ENCODE results near the gene LY6G6C.

Gene LY6G6C

GRCh38 chr6:31693535-31693934, 28.0 kb downstream of the LY6G6C start:
- TF ChIP-seq YY1 (IDR thresholded peaks at IDR 0.05; ENCODE audit: low read depth) (no peak), EGR1 (IDR thresholded peaks at IDR 0.05) (no peak), USF1 (IDR thresholded peaks at IDR 0.05) (no peak), CEBPB (IDR thresholded peaks at IDR 0.05) (no peak)
- TF ChIP-seq, protein P1, sequence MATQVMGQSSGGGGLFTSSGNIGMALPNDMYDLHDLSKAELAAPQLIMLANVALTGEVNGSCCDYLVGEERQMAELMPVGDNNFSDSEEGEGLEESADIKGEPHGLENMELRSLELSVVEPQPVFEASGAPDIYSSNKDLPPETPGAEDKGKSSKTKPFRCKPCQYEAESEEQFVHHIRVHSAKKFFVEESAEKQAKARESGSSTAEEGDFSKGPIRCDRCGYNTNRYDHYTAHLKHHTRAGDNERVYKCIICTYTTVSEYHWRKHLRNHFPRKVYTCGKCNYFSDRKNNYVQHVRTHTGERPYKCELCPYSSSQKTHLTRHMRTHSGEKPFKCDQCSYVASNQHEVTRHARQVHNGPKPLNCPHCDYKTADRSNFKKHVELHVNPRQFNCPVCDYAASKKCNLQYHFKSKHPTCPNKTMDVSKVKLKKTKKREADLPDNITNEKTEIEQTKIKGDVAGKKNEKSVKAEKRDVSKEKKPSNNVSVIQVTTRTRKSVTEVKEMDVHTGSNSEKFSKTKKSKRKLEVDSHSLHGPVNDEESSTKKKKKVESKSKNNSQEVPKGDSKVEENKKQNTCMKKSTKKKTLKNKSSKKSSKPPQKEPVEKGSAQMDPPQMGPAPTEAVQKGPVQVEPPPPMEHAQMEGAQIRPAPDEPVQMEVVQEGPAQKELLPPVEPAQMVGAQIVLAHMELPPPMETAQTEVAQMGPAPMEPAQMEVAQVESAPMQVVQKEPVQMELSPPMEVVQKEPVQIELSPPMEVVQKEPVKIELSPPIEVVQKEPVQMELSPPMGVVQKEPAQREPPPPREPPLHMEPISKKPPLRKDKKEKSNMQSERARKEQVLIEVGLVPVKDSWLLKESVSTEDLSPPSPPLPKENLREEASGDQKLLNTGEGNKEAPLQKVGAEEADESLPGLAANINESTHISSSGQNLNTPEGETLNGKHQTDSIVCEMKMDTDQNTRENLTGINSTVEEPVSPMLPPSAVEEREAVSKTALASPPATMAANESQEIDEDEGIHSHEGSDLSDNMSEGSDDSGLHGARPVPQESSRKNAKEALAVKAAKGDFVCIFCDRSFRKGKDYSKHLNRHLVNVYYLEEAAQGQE (IDR thresholded peaks at IDR 0.05; ENCODE audit: low read depth), result no peak

- TF ChIP-seq EGR1 (IDR thresholded peaks at IDR 0.05) (no peak), FOXM1 (IDR thresholded peaks at IDR 0.05; ENCODE audit: borderline replicate concordance, low read depth) (no peak), CEBPB (IDR thresholded peaks at IDR 0.05) (no peak), TAF1 (IDR thresholded peaks at IDR 0.05; ENCODE audit: low read depth) (no peak), TCF12 (IDR thresholded peaks at IDR 0.05; ENCODE audit: low read depth) (no peak), CREB1 (IDR thresholded peaks at IDR 0.05; ENCODE audit: low read depth) (no peak), YY1 (IDR thresholded peaks at IDR 0.05; ENCODE audit: low read depth) (no peak), RAD21 (IDR thresholded peaks at IDR 0.05; ENCODE audit: low read depth) (no peak), TEAD4 (IDR thresholded peaks at IDR 0.05) (no peak), USF1 (IDR thresholded peaks at IDR 0.05) (no peak), NFIC (IDR thresholded peaks at IDR 0.05) (no peak), ZBTB7A (IDR thresholded peaks at IDR 0.05; ENCODE audit: low read depth) (no peak), EP300 (IDR thresholded peaks at IDR 0.05; ENCODE audit: borderline replicate concordance) (no peak)
- TF ChIP-seq, protein P1 (IDR thresholded peaks at IDR 0.05; ENCODE audit: low read depth), result no peak
- TF ChIP-seq, protein P2, sequence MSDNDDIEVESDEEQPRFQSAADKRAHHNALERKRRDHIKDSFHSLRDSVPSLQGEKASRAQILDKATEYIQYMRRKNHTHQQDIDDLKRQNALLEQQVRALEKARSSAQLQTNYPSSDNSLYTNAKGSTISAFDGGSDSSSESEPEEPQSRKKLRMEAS (IDR thresholded peaks at IDR 0.05), result no peak
Observed at GRCh38 chr6:31692886-31693285, 28.7 kb downstream of the LY6G6C start.

DNA sequence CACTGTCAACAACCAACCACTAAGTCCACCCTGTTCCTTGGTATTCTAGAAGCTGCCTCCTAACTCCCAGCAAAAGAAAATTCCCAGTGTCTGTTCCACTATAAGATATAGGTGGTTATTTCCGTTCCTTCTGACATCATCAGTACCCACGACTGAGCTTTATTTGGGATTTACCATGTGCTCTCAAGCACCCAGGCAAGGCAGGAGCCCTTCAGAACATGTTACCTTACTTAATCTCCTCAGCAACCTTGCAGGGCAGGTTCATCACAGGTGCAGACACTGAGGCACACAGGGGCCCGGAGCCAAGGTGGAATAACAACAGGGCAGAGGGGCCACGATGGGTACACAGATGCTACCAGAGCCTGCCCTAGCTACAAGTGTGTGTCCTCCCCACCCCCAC, 29.2 kb downstream of the LY6G6C start:
- TF ChIP-seq RAD21 (IDR thresholded peaks at IDR 0.05; ENCODE audit: low read depth), result no peak
- TF ChIP-seq CREB1 (IDR thresholded peaks at IDR 0.05; ENCODE audit: low read depth), result no peak

DNA sequence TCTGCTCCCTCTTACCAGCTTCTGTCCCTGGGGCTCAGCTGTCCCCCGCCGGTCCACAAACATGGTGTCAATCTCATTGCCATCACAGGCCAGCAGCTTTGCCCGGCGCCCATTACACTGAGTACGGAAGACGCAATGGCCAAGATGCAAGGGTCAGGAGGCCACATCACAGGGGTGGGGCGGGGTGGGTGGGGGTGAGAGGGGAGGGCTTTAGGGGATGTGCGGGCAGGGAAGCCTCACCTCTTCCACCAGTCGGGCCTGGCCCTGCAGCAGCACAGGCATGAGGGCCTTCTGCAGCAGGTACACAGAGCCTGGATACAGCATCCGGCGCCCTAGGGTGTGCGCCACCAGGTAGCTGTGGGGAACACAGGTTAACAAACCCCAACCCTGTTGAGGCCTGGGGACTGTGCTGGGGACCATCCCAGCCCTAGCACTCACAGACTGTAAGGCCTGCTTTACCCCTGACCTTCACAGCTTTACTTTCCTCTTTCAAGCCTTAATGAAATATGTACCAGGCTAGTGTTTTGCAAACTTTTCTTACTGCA, 29.9 kb downstream of the LY6G6C start:
- TF ChIP-seq TAF1 (IDR thresholded peaks at IDR 0.05; ENCODE audit: low read depth) (no peak), EGR1 (IDR thresholded peaks at IDR 0.05) (no peak), NFIC (IDR thresholded peaks at IDR 0.05) (no peak), TCF12 (IDR thresholded peaks at IDR 0.05; ENCODE audit: low read depth) (no peak), RAD21 (IDR thresholded peaks at IDR 0.05; ENCODE audit: low read depth) (no peak), TEAD4 (IDR thresholded peaks at IDR 0.05) (no peak), YY1 (IDR thresholded peaks at IDR 0.05; ENCODE audit: low read depth) (no peak), FOXM1 (IDR thresholded peaks at IDR 0.05; ENCODE audit: borderline replicate concordance, low read depth) (no peak), EP300 (IDR thresholded peaks at IDR 0.05; ENCODE audit: borderline replicate concordance) (no peak), USF1 (IDR thresholded peaks at IDR 0.05) (no peak)
- TF ChIP-seq, protein P2 (IDR thresholded peaks at IDR 0.05), result no peak
- TF ChIP-seq, protein P1 (IDR thresholded peaks at IDR 0.05; ENCODE audit: low read depth), result no peak
